ENCODE data around the gene MRPS25.

- TF ChIP-seq ZNF423 (CRISPR knock-in tag; IDR thresholded peaks at IDR 0.05) (no peak), CTCF (IDR thresholded peaks at IDR 0.05) (no peak)
Observed at GRCh38 chr3:15098503-15099363, 33.6 kb upstream of the MRPS25 start, which contains the start of gene RBSN.
